Caco-2 (cell line): ENCODE measurements around the gene SGMS1. TPM values are rescaled to one million over a fixed set of nuclear protein-coding genes. Genes with fewer than 3 reads are reported as not detected.

ENCODE experiments used
- BruUV-seq: library from RNA; stranded (reverse); fragments of 400-500 nt; replicated peaks from 2 replicates; lab custom pipeline; 2021; lab: Mats Ljungman, UMichigan
- CTCF ChIA-PET: fragments of 300-600 bp; sonication (Branson Sonifier 250); formaldehyde crosslinking; loops from one replicate; lab custom pipeline; 2022; ENCODE audit warnings: antibody characterized with exemption; lab: Charles Lee
- POLR2A ChIA-PET: fragments of 300-600 bp; sonication (Branson Sonifier 250); formaldehyde crosslinking; loops from one replicate; lab custom pipeline; 2022; ENCODE audit warnings: antibody characterized with exemption; lab: Charles Lee
- DNase-seq, 2 experiments: peaks; one replicate each; pipeline versions ENCODE4 v3.0.0 to v3.0.0-alpha.2; 2020 to 2022
- H3K27me3 ChIP-seq: replicated peaks from 2 replicates; pipeline ENCODE4 v1.6.0; 2011; ENCODE audit warnings: low read length; ENCODE audit not compliant: control insufficient read depth, insufficient read depth
- H3K36me3 ChIP-seq: 2 replicates; pipeline ENCODE4 v1.5.1; 2011; ENCODE audit warnings: low read length; ENCODE audit not compliant: control insufficient read depth, insufficient read depth
- H3K4me1 ChIP-seq: fragments of 250-450 bp; sonication (Bioruptor Pico); 2 replicates; pipeline ENCODE4 v1.5.1; 2020; ENCODE audit warnings: mild to moderate bottlenecking
- H3K4me3 ChIP-seq: 2 replicates; pipeline ENCODE4 v1.5.1; 2011; ENCODE audit warnings: low read depth, mild to moderate bottlenecking, control low read depth, low read length
- H3K9me3 ChIP-seq: fragments of 250-450 bp; sonication (Bioruptor Pico); 2 replicates; pipeline ENCODE4 v1.5.1; 2020; ENCODE audit warnings: mild to moderate bottlenecking, moderate library complexity
- H3K27ac Mint-ChIP-seq: one replicate; pipeline ENCODE4 v1.8.0; 2022; ENCODE audit warnings: mixed read lengths; ENCODE audit not compliant: unreplicated experiment
- H3K27me3 Mint-ChIP-seq: one replicate; pipeline ENCODE4 v1.8.0; 2022; ENCODE audit warnings: mixed read lengths; ENCODE audit not compliant: insufficient read depth, unreplicated experiment
- H3K36me3 Mint-ChIP-seq: one replicate; pipeline ENCODE4 v1.8.0; 2022; ENCODE audit warnings: mild to moderate bottlenecking, mixed read lengths; ENCODE audit not compliant: insufficient read depth, unreplicated experiment
- H3K4me1 Mint-ChIP-seq: one replicate; pipeline ENCODE4 v1.8.0; 2022; ENCODE audit warnings: low read depth, mixed read lengths; ENCODE audit not compliant: unreplicated experiment
- H3K4me3 Mint-ChIP-seq: one replicate; pipeline ENCODE4 v1.8.0; 2022; ENCODE audit warnings: mild to moderate bottlenecking, moderate library complexity, mixed read lengths; ENCODE audit not compliant: unreplicated experiment
- H3K9me3 Mint-ChIP-seq: one replicate; pipeline ENCODE4 v1.8.0; 2022; ENCODE audit warnings: mixed read lengths; ENCODE audit not compliant: unreplicated experiment
- intact Hi-C: fragments of 100-400 bp; cut with micrococcal nuclease; formaldehyde crosslinking; loops from one replicate; pipeline ENCODE4 v1.10.0; 2022; ENCODE audit not compliant: unreplicated experiment
- total RNA-seq: library from RNA; stranded (reverse); gene quantifications from 2 replicates; pipeline ENCODE4 v1.2.3, GENCODE V29; 2022
- TF ChIP-seq, protein P1 (sequence below), 2 experiments: fragments of 200-600 bp in 1 of 2; IDR thresholded peaks; 1 replicate in 1 of 2; 2 replicates in 1 of 2; pipeline versions ENCODE4 v1.5.1 to v1.8.0; 2011 to 2022; ENCODE audit warnings: antibody characterized with exemption in 1 of 2, control low read depth in 1 of 2, inconsistent platforms in 1 of 2, low read depth in 1 of 2, low read length in 1 of 2, mild to moderate bottlenecking in 1 of 2, moderate library complexity in 1 of 2; ENCODE audit not compliant: insufficient read depth in 1 of 2, severe bottlenecking in 1 of 2, unreplicated experiment in 1 of 2

The SGMS1 gene
- total RNA-seq, 1 experiment from 2014 or later, result 30.5 TPM

DNA sequence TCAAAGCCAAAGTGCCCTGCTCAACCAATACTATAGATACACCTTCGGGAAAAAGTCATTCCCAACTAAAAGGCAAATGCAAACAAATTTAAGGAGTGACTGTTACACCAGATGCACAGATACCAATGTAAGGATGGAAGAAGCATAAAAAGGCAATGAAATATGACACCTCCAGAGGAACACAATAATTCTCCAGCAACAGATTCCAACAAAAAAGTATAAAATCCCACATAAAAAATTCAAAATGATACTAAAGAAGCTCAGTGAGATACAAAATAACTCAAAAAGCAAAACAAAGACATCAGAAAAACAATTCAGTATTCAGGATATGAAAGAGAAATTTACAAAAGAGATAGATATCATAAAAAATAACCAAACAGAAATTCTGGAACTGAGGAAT, 328.4 kb downstream of the SGMS1 start:
- Histone ChIP-seq H3K4me1 (peaks cover 7% of the 10 kb centered on the region), H3K4me3 (no peak overlapping the region), H3K36me3 (no peaks in the 10 kb centered on the region), H3K9me3 (peaks cover 5% of the 10 kb centered on the region; the same call in 1 of the 2 replicates), H3K27me3 (no peaks in the 10 kb centered on the region)
- Mint-ChIP-seq H3K36me3 (no peaks in the 10 kb centered on the region), H3K4me3 (no peak overlapping the region), H3K27me3 (peaks cover 2% of the 10 kb centered on the region), H3K4me1 (no peaks in the 10 kb centered on the region), H3K9me3 (peaks cover 9% of the 10 kb centered on the region), H3K27ac (no peak overlapping the region)
- no TSS peak for BruUV-seq
- TF ChIP-seq, protein P1, sequence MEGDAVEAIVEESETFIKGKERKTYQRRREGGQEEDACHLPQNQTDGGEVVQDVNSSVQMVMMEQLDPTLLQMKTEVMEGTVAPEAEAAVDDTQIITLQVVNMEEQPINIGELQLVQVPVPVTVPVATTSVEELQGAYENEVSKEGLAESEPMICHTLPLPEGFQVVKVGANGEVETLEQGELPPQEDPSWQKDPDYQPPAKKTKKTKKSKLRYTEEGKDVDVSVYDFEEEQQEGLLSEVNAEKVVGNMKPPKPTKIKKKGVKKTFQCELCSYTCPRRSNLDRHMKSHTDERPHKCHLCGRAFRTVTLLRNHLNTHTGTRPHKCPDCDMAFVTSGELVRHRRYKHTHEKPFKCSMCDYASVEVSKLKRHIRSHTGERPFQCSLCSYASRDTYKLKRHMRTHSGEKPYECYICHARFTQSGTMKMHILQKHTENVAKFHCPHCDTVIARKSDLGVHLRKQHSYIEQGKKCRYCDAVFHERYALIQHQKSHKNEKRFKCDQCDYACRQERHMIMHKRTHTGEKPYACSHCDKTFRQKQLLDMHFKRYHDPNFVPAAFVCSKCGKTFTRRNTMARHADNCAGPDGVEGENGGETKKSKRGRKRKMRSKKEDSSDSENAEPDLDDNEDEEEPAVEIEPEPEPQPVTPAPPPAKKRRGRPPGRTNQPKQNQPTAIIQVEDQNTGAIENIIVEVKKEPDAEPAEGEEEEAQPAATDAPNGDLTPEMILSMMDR (IDR thresholded peaks at IDR 0.05; ENCODE audit: insufficient read depth in 1 of 2, low read depth in 1 of 2, low read length in 1 of 2, severe bottlenecking in 1 of 2, unreplicated experiment in 1 of 2), result no peak
- ChIA-PET POLR2A (no interaction called here), CTCF (no interaction called here)
- DNase-seq, result no peak
- intact Hi-C loops, result no loop called here

DNA sequence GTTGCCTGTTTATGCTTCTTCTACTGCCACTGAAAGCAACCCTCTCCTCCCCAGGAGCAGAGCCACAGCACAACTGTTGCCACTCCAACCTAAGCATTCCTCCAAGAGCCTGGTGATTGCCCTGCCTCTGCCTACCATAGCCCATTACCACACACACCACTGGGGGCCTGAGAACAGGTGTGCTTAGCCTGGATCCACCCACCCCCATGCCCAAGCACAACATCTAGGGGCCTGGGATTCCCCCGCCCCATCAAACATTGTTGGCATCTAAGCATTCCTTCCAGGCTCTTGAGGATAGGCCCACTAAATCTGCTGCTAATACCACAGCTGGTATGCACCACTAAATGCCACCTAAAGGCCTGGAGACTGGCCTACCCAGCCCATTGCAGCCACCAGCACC, 329.2 kb downstream of the SGMS1 start:
- Histone ChIP-seq H3K4me3 (no peak overlapping the region), H3K9me3 (peaks cover 5% of the 10 kb centered on the region; the same call in 1 of the 2 replicates), H3K4me1 (peaks cover 7% of the 10 kb centered on the region), H3K36me3 (no peaks in the 10 kb centered on the region), H3K27me3 (no peaks in the 10 kb centered on the region)
- H3K27ac Mint-ChIP-seq, result no peak overlapping the region
- peaks cover 9% of the 10 kb centered on the region for H3K9me3 Mint-ChIP-seq
- intact Hi-C loops, result no loop called here
- ChIA-PET CTCF (no interaction called here), POLR2A (no interaction called here)
- no TSS peak for BruUV-seq
- no peaks in the 10 kb centered on the region for H3K4me1 Mint-ChIP-seq
- no peak for DNase-seq
- TF ChIP-seq, protein P1 (IDR thresholded peaks at IDR 0.05; ENCODE audit: insufficient read depth in 1 of 2, low read depth in 1 of 2, low read length in 1 of 2, severe bottlenecking in 1 of 2, unreplicated experiment in 1 of 2), result no peak
- H3K4me3 Mint-ChIP-seq, result no peak overlapping the region
- no peaks in the 10 kb centered on the region for H3K36me3 Mint-ChIP-seq
- H3K27me3 Mint-ChIP-seq, result peaks cover 5% of the 10 kb centered on the region

DNA sequence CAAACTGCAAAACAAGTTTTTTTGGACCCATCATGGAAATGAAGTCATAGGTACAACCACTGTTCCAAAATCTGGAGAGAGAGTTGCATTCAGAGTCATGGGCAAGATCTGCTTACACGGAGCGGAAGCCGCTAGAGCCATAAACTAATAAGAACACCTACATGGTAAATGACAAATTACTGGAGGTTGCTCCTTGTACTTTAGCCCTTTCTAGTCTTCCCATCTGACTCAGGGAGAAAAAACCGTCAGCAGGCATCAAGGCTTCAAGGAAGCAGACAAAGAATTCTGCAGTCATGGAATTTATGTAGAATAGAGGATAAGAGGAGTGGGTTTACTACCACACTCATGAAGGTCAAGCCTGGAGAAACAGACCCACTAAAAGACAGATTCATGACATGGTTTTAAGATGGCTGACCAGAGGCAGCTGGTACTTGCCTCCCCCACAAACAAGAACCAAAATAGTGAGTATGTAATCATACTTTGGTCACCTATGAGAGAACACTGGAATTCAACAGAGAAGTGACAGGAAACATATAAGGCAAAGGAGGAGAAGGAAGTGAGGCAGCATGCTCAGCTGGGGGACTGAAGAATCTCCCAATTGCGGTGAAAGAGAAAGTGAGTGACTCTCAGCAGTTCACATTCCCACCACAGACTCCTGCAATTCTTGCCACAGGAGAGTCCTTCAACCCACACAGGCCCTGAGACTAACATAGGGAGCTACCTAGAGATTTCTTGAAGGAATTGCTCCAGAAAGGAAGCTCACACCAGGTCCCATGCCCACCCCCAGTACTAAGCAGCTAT, 330.0 kb downstream of the SGMS1 start:
- no TSS peak for BruUV-seq
- ChIA-PET CTCF (no interaction called here), POLR2A (no interaction called here)
- peaks cover 9% of the 10 kb centered on the region for H3K9me3 Mint-ChIP-seq
- intact Hi-C loops, result no loop called here
- no peak for DNase-seq
- TF ChIP-seq, protein P1 (IDR thresholded peaks at IDR 0.05; ENCODE audit: insufficient read depth in 1 of 2, low read depth in 1 of 2, low read length in 1 of 2, severe bottlenecking in 1 of 2, unreplicated experiment in 1 of 2), result no peak
- no peak overlapping the region for H3K4me3 Mint-ChIP-seq
- H3K9me3 ChIP-seq, result peaks cover 5% of the 10 kb centered on the region; the same call in 1 of the 2 replicates
- H3K27ac Mint-ChIP-seq, result no peak overlapping the region
- no peaks in the 10 kb centered on the region for H3K4me1 Mint-ChIP-seq
- H3K27me3 ChIP-seq, result no peaks in the 10 kb centered on the region
- peaks cover 7% of the 10 kb centered on the region for H3K4me1 ChIP-seq
- peaks cover 5% of the 10 kb centered on the region for H3K27me3 Mint-ChIP-seq
- no peaks in the 10 kb centered on the region for H3K36me3 ChIP-seq
- no peak overlapping the region for H3K4me3 ChIP-seq
- no peaks in the 10 kb centered on the region for H3K36me3 Mint-ChIP-seq
